Mesendoderm (in vitro differentiated cells): ENCODE measurements around the gene MYOCOS.

ENCODE experiments used
- DNase-seq: peaks from one replicate; pipeline ENCODE4 v3.0.0; 2013
- H2AK5ac ChIP-seq: 2 replicates; pipeline ENCODE4 v1.6.1; 2013; ENCODE audit warnings: low read length, inconsistent platforms
- H2BK120ac ChIP-seq: 2 replicates; pipeline ENCODE4 v1.6.1; 2013; ENCODE audit warnings: low read depth, mild to moderate bottlenecking, low read length, moderate library complexity, mixed read lengths
- H2BK15ac ChIP-seq: replicated peaks from 2 replicates; pipeline ENCODE4 v1.6.1; 2013; ENCODE audit warnings: low read depth, mild to moderate bottlenecking, moderate library complexity
- H2BK5ac ChIP-seq: 2 replicates; pipeline ENCODE4 v1.6.1; 2013; ENCODE audit warnings: low read length, inconsistent platforms
- H3K18ac ChIP-seq: 2 replicates; pipeline ENCODE4 v1.6.1; 2013; ENCODE audit warnings: mild to moderate bottlenecking, low read length, mixed read lengths
- H3K23ac ChIP-seq: one replicate; pipeline ENCODE4 v1.6.1; 2013; ENCODE audit warnings: low read length
- H3K27ac ChIP-seq: 2 replicates; pipeline ENCODE4 v1.5.1; 2013; ENCODE audit warnings: low read depth, mild to moderate bottlenecking, inconsistent platforms, low read length, moderate library complexity
- H3K27me3 ChIP-seq: 2 replicates; pipeline ENCODE4 v1.6.1; 2013; ENCODE audit warnings: low read length, control low read depth, mild to moderate bottlenecking, inconsistent platforms; ENCODE audit not compliant: insufficient read depth, poor library complexity
- H3K36me3 ChIP-seq: 2 replicates; pipeline ENCODE4 v1.6.1; 2013; ENCODE audit warnings: low read length, inconsistent platforms; ENCODE audit not compliant: control insufficient read depth, insufficient read depth
- H3K4ac ChIP-seq: one replicate; pipeline ENCODE4 v1.6.1; 2013; ENCODE audit warnings: low read depth, mild to moderate bottlenecking, low read length, moderate library complexity
- H3K4me1 ChIP-seq: 2 replicates; pipeline ENCODE4 v1.6.1; 2013; ENCODE audit warnings: low read depth, low read length, inconsistent platforms; ENCODE audit not compliant: control insufficient read depth
- H3K4me2 ChIP-seq: 2 replicates; pipeline ENCODE4 v1.6.1; 2013; ENCODE audit warnings: low read length
- H3K4me3 ChIP-seq: 2 replicates; pipeline ENCODE4 v1.5.1; 2013; ENCODE audit warnings: mild to moderate bottlenecking, low read length
- H3K56ac ChIP-seq: one replicate; pipeline ENCODE4 v1.6.1; 2013; ENCODE audit warnings: low read length
- H3K79me1 ChIP-seq: 2 replicates; pipeline ENCODE4 v1.6.1; 2013; ENCODE audit warnings: low read length, inconsistent platforms
- H3K79me2 ChIP-seq: 2 replicates; pipeline ENCODE4 v1.6.1; 2013; ENCODE audit warnings: mild to moderate bottlenecking, low read length; ENCODE audit not compliant: control insufficient read depth, insufficient read depth
- H3K9ac ChIP-seq: 2 replicates; pipeline ENCODE4 v1.6.1; 2013; ENCODE audit warnings: low read length, inconsistent platforms
- H4K5ac ChIP-seq: one replicate; pipeline ENCODE4 v1.6.1; 2013; ENCODE audit warnings: low read length
- H4K8ac ChIP-seq: one replicate; pipeline ENCODE4 v1.6.1; 2013; ENCODE audit warnings: low read depth, mild to moderate bottlenecking, control low read depth, low read length, moderate library complexity
- WGBS: extraction: QIAGEN DNeasy Blood & Tissue Kit; methylation state at CpG from one replicate; pipeline ENCODE4 v1.1.7; 2013; ENCODE audit warnings: low lambda C conversion rate, missing lambda C conversion rate; ENCODE audit not compliant: insufficient coverage; ENCODE audit errors: extremely low coverage; 5-methylcytosine and 5-hydroxymethylcytosine counted together

The MYOCOS gene

DNA sequence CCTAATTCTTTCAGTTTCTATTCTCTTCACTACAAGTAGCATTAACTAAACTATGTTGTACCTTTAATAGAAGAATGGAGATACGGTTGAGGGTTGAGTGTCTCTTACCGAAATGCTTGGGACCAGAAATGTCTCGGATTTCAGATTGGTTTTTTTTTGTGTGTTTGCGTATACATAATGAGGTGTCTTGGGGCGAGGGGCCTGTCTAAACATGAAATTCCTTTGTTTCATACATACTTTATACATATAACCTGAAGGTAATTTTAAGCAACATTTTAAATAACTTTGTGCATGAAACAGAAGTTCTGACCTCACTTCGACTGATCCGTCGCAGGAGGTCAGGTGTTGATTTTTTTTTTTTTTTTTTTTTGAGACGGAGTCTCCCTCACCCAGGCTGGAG, 36.3 kb upstream of the MYOCOS start:
- Histone ChIP-seq H3K23ac (no peak overlapping the region), H3K18ac (no peak overlapping the region), H4K5ac (no peak overlapping the region), H3K79me2 (no peaks in the 10 kb centered on the region), H3K27me3 (no peaks in the 10 kb centered on the region), H3K4ac (no peak overlapping the region), H2BK120ac (no peak overlapping the region), H3K4me1 (no peaks in the 10 kb centered on the region), H3K36me3 (peaks cover 10% of the 10 kb centered on the region), H3K79me1 (no peaks in the 10 kb centered on the region), H3K27ac (no peak overlapping the region), H2AK5ac (no peak overlapping the region), H3K56ac (no peak overlapping the region), H3K4me3 (no peak overlapping the region), H3K4me2 (no peak overlapping the region), H4K8ac (no peak overlapping the region), H3K9ac (no peak overlapping the region), H2BK5ac (no peak overlapping the region), H2BK15ac (no peak overlapping the region)
- no peak for DNase-seq
- no CpG with 5 or more reads among the region's 9 CpGs for WGBS

- no peaks in the 10 kb centered on the region for H3K4me1 ChIP-seq
- no peak overlapping the region for H3K4me2 ChIP-seq
- H3K23ac ChIP-seq: no peak overlapping the region
- H3K36me3 ChIP-seq: peaks cover 17% of the 10 kb centered on the region
- H3K9ac ChIP-seq: no peak overlapping the region
- WGBS: no CpG with 5 or more reads among the region's 2 CpGs
- DNase-seq: no peak
- no peak overlapping the region for H3K56ac ChIP-seq
- H3K4ac ChIP-seq: no peak overlapping the region
- no peak overlapping the region for H4K8ac ChIP-seq
- no peak overlapping the region for H2BK15ac ChIP-seq
- no peak overlapping the region for H2AK5ac ChIP-seq
- H3K79me2 ChIP-seq: no peaks in the 10 kb centered on the region
- H2BK5ac ChIP-seq: no peak overlapping the region
- no peak overlapping the region for H3K18ac ChIP-seq
- H3K27ac ChIP-seq: no peak overlapping the region
- no peaks in the 10 kb centered on the region for H3K79me1 ChIP-seq
- H2BK120ac ChIP-seq: no peak overlapping the region
- no peaks in the 10 kb centered on the region for H3K27me3 ChIP-seq
- H4K5ac ChIP-seq: no peak overlapping the region
- H3K4me3 ChIP-seq: no peak overlapping the region
Observed at GRCh38 chr1:171588230-171588629, 33.8 kb upstream of the MYOCOS start.

- Histone ChIP-seq H3K9ac (no peak overlapping the region), H4K5ac (no peak overlapping the region), H3K23ac (no peak overlapping the region), H2AK5ac (no peak overlapping the region), H3K4me1 (no peaks in the 10 kb centered on the region), H3K56ac (no peak overlapping the region), H3K36me3 (peaks cover 15% of the 10 kb centered on the region), H3K18ac (no peak overlapping the region), H3K4me3 (no peak overlapping the region), H2BK15ac (no peak overlapping the region), H4K8ac (no peak overlapping the region), H3K4me2 (no peak overlapping the region), H3K79me2 (no peaks in the 10 kb centered on the region), H3K27me3 (no peaks in the 10 kb centered on the region), H2BK5ac (no peak overlapping the region), H3K4ac (no peak overlapping the region), H2BK120ac (no peak overlapping the region), H3K27ac (no peak overlapping the region), H3K79me1 (no peaks in the 10 kb centered on the region)
- DNase-seq: no peak
- WGBS: no CpG with 5 or more reads among the region's 1 CpG
Observed at GRCh38 chr1:171590022-171590421, 32.0 kb upstream of the MYOCOS start.

GRCh38 chr1:171595324-171595723, 26.7 kb upstream of the MYOCOS start:
- H4K5ac ChIP-seq: no peak overlapping the region
- no peak for DNase-seq
- H2AK5ac ChIP-seq: no peak overlapping the region
- no peak overlapping the region for H3K4me3 ChIP-seq
- no peaks in the 10 kb centered on the region for H3K4me1 ChIP-seq
- no peak overlapping the region for H2BK120ac ChIP-seq
- H3K4ac ChIP-seq: no peak overlapping the region
- H3K27ac ChIP-seq: no peak overlapping the region
- peaks cover 9% of the 10 kb centered on the region for H3K36me3 ChIP-seq
- H3K79me1 ChIP-seq: no peaks in the 10 kb centered on the region
- no peak overlapping the region for H3K18ac ChIP-seq
- H3K27me3 ChIP-seq: no peaks in the 10 kb centered on the region
- H2BK5ac ChIP-seq: no peak overlapping the region
- no peak overlapping the region for H4K8ac ChIP-seq
- no peak overlapping the region for H3K56ac ChIP-seq
- H3K9ac ChIP-seq: no peak overlapping the region
- no peaks in the 10 kb centered on the region for H3K79me2 ChIP-seq
- no peak overlapping the region for H3K4me2 ChIP-seq
- no peak overlapping the region for H2BK15ac ChIP-seq
- no CpG with 5 or more reads among the region's 1 CpG for WGBS
- no peak overlapping the region for H3K23ac ChIP-seq

DNA sequence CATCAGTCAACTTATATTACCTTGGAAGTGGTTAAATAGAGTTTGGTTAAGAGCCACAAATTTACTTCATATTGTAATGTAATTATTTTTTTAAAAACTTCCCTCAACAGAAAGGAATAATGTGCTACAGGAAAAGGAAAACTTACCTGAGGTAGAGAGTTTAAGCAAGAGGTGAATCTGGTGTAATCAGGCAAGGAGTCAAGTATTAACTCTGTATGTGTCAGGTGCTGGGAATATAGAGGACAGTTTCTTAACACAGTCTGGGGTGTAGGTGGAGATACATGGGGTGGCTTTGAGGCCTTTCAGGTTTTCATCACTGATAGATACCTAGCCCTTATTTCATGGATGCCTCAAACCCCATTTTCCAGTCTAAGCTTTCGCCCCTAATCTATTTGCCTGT, 25.9 kb upstream of the MYOCOS start:
- no peak overlapping the region for H3K9ac ChIP-seq
- H3K4me1 ChIP-seq: no peaks in the 10 kb centered on the region
- no CpG with 5 or more reads among the region's 1 CpG for WGBS
- H3K27me3 ChIP-seq: no peaks in the 10 kb centered on the region
- no peak overlapping the region for H3K27ac ChIP-seq
- peaks cover 9% of the 10 kb centered on the region for H3K36me3 ChIP-seq
- no peak overlapping the region for H4K8ac ChIP-seq
- no peak overlapping the region for H3K23ac ChIP-seq
- no peaks in the 10 kb centered on the region for H3K79me1 ChIP-seq
- H3K18ac ChIP-seq: no peak overlapping the region
- no peak overlapping the region for H4K5ac ChIP-seq
- H3K79me2 ChIP-seq: no peaks in the 10 kb centered on the region
- no peak overlapping the region for H3K4me3 ChIP-seq
- H3K56ac ChIP-seq: no peak overlapping the region
- no peak overlapping the region for H3K4me2 ChIP-seq
- no peak overlapping the region for H3K4ac ChIP-seq
- no peak for DNase-seq
- H2BK15ac ChIP-seq: no peak overlapping the region
- H2AK5ac ChIP-seq: no peak overlapping the region
- H2BK120ac ChIP-seq: no peak overlapping the region
- H2BK5ac ChIP-seq: no peak overlapping the region

DNA sequence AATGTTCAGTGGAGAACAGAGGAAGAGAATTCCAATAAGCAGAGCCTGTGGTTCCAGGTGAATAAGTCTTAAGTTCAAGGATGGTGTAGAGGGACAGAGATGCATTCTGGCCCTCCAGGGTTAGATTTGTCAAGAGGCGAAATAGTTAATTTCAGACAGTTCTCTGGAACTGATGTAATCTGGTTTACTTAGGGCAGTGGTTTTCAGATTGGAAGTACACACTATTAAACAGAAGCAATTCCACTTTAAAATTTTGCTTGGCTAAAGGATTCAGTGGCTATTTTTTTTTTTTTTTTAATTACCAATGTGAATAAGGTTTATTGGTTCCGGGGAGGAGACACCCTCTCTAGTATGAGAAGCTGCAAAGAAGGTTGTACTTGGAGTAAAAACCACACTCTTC, 25.3 kb upstream of the MYOCOS start:
- no peak overlapping the region for H3K4me3 ChIP-seq
- no peak overlapping the region for H3K9ac ChIP-seq
- H3K23ac ChIP-seq: no peak overlapping the region
- peaks cover 6% of the 10 kb centered on the region for H3K36me3 ChIP-seq
- H3K27ac ChIP-seq: no peak overlapping the region
- H3K79me2 ChIP-seq: no peaks in the 10 kb centered on the region
- no peak overlapping the region for H2BK5ac ChIP-seq
- H3K79me1 ChIP-seq: no peaks in the 10 kb centered on the region
- H2BK120ac ChIP-seq: no peak overlapping the region
- no CpG with 5 or more reads among the region's 2 CpGs for WGBS
- no peak overlapping the region for H2BK15ac ChIP-seq
- no peaks in the 10 kb centered on the region for H3K4me1 ChIP-seq
- H3K4me2 ChIP-seq: no peak overlapping the region
- H4K5ac ChIP-seq: no peak overlapping the region
- H3K27me3 ChIP-seq: no peaks in the 10 kb centered on the region
- H2AK5ac ChIP-seq: no peak overlapping the region
- H4K8ac ChIP-seq: no peak overlapping the region
- H3K4ac ChIP-seq: no peak overlapping the region
- H3K56ac ChIP-seq: no peak overlapping the region
- no peak overlapping the region for H3K18ac ChIP-seq
- DNase-seq: no peak
